CD4-positive, alpha-beta T cell treated with Interleukin-4 for 1 hour (primary cell): ENCODE results near the gene PROS1.

Experiments used
- DNase-seq, 2 donors: peaks; one replicate each; pipeline ENCODE4 v3.0.0-alpha.2; 2020 to 2022

PROS1 gene

GRCh38 chr3:93973131-93974126, at the start of gene PROS1:
PROS1 (minus strand) TSS chr3:93973896; CDS start chr3:93973749, 147 bp downstream.
- peak; percentile 24 to 36 for DNase-seq

- DNase-seq, result no peak
These were observed 46.6 kb upstream of the PROS1 start for GRCh38 chr3:94020293-94020692.

DNA sequence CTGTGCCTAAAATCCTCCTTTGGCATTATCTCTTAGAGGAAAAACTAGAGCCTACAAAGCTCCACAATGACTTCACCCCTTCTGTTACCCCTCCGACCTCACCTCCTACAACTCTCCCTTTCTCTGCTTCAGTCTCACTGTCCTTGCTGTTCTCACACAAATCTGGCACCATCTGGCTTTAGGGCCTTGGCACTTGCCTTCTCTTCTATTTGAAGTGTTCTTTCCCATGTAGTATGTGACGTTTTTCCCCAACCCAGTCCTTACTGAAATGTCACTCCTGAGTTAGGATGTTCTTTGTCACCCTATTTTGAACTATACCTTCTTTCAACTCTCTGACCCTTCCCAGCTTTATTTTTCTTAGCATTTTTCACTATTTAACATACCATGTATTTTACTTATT, 46.0 kb upstream of the PROS1 start:
- no peak for DNase-seq

DNA sequence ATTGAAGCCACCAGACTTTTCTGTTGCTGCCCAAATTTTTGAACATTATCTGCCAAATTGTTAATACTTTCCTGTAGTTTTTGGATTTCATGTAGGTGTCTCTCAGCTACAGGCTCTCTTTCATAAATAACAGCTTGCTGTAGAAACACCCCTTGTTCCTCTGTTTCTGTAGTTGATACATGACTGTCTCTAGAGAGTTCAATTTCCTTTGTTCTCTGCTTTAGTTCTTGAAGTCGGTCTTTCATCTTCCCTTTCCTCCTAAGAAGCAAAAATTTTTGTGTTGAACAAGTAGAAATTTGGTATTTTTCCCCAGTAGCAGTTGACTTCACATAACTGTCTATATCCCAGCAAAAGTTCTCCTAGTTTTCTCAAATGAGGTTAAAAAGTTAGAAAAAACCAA, 41.3 kb upstream of the PROS1 start:
- DNase-seq, result no peak

DNA sequence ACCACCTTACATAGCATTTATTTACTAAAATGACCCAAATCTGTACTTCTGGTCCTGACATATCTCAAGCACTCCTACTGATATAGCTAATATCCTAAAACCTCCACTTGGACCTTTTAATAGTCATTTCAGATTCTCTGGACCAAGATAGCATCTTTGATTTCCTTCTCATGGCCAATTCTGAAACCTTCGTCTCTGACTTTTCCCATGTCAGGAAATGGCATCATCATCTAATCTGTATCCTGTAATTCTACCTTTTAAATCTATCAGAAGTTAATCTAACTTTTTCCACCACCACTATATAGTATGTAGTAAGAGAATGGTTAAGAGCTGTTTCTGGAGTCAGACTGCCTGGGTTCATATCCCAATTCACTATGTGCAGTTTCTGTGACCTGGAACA, 38.5 kb upstream of the PROS1 start:
- DNase-seq, result no peak

- DNase-seq, result no peak
These were observed 37.6 kb upstream of the PROS1 start for GRCh38 chr3:94011233-94011711.

GRCh38 chr3:94009608-94010007, 35.9 kb upstream of the PROS1 start:
- DNase-seq, result no peak

DNA sequence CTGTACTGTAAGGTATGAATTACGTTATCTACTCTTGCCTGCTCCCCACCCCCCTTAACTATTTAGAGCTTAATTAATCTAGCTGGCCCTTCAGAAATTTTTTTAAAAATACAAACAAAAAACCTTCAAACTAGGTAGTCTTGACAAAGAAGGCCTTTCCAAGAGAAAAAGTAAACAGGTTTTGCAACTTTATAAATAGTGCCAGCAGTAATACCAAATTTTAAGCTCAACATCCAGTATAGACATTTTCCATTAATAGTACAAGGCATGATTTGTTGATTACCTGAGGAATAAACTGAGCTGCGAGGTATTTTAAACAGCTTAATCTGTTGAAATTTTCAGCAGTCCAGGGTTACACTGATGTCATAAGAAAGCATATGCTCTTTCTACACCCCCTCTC, 34.6 kb upstream of the PROS1 start:
- DNase-seq, result no peak

DNA sequence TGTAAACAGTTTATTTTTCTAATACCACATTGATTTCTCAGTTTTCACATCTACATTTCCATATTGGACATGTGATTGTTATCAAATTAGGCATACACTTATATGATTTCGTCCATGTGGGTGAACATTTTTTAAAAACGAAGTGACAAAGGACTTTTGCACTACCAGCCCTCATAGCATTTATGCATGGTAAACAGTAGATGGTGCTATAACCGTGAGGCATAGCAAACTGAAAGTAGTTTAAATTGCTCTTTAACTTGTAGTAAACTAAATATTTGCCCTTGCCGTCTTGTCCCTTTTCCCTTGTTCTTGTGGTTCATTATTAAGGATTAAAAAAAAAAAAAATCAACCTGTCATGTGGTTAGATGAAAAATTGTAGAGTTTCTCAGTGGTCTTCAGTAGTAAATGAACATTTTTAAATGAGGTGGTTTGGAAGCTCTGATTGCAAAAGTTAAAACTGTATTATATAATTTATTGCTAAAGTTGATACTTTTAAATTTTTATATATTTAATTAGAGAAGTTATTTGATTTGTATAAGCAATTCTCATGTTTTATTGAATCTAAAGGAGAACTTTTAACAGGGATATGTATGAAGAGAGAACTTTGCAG, 30.7 kb upstream of the PROS1 start:
- DNase-seq, result peak in 1 of 2 donors; percentile 71

GRCh38 chr3:94001827-94002495, 28.3 kb upstream of the PROS1 start:
- no peak for DNase-seq

GRCh38 chr3:94001191-94001590, 27.5 kb upstream of the PROS1 start:
- no peak for DNase-seq

- no peak for DNase-seq
These were observed 20.4 kb upstream of the PROS1 start for GRCh38 chr3:93994056-93994455.

DNA sequence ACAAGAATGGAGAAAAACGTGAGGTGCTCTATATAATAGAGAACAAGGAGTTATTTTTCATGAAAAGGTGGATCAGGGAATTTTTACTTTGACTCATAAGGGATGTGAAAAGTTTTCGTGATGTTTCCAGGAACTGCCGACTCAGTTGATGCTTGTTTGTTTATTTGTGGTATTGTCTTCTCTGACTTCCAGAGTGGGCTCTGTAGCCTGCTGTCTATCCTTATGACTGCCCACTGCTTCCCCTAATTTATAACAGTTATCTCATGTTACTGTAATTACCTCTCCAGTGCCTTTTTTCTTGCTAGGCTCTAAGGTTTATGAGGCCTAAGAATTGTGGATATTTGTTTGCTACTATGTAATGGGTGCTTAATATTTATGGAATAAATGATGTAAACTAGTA, 18.5 kb upstream of the PROS1 start:
- no peak for DNase-seq

GRCh38 chr3:93991631-93992030, 17.9 kb upstream of the PROS1 start:
- no peak for DNase-seq

- DNase-seq, result no peak
These were observed 15.5 kb upstream of the PROS1 start for GRCh38 chr3:93989241-93989640.

- no peak for DNase-seq
These were observed 15.1 kb upstream of the PROS1 start for GRCh38 chr3:93988764-93989163.

- no peak for DNase-seq
These were observed 14.6 kb upstream of the PROS1 start for GRCh38 chr3:93988283-93988682.

DNA sequence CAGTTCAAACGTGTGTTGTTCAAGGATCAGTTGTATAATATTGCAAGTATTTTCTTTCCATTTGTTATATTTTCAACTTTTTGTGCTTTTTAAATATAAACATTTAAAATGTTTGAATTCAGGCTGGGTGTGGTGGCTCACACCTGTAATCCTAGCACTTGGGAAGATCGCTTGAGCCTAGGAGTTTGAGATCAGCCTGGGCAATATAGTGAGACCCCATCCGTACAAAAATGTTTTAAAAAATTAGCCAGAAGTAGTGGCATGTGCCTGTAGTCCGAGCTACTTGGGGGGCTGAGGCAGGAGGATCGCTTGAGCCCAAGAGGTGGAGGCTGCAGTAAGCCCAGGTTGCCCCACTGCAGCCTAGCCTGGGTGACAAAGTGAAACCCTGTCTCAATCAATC, 10.9 kb upstream of the PROS1 start:
- no peak for DNase-seq

GRCh38 chr3:93983408-93983807, 9.7 kb upstream of the PROS1 start:
- no peak for DNase-seq

- no peak for DNase-seq
These were observed 8.0 kb upstream of the PROS1 start for GRCh38 chr3:93981649-93982048.

DNA sequence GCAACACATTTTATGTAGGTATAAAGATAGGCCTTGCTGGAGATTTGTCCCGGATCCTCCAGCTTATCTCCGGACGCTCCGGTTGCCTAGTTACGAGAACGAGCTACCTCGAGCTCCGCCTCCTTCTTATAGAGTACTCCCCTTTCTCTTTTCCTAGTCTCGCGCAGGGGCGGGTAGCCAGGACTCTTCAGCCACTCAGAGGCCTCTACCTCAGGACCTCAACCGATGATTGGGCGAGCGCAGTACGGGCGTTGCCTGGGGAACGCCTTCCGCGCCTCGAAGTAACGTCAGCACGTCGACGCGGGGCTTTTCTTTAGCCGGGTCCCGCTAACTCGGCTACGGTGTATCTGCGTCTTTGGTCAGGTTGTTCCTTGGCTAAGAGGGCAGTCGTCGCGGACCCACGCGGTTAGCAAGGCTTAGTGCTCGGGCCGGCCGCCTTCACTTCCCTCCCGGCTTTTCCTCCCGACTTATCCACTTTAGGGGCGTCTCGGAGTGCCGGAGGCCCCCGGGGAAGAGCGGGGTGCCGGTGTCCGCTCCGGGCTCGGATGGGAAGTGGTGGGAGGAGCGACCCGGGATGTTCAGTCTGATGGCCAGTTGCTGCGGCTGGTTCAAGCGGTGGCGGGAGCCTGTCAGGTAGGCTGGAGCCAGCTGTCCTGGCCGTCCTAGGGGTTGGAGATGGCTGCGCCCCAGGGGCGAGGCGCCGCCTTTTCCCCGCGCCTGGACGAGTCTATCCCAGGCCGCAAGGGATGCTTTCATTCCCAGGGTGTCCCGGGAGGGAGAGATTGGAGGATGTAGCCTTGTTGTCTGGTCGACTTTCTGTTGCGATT, 6.4 kb upstream of the PROS1 start, which contains the start of gene ARL13B:
Gene ARL13B, plus strand, starts transcription at position 306 of the 827 bp plus-strand sequence. Its CDS starts 269 bp downstream, at position 575.
- peak; percentile 96 to 97 for DNase-seq

- no peak for DNase-seq
These were observed 3.7 kb downstream of the PROS1 start for GRCh38 chr3:93969997-93970396.
